Pulmonary artery endothelial cell (primary cell): Measurements from ENCODE around the gene TUNAR. TPM values are rescaled to one million over a fixed set of nuclear protein-coding genes. Genes with fewer than 3 reads are reported as not detected.

Experiments used
- DNase-seq: peaks from one replicate; pipeline ENCODE4 v3.0.0-alpha.2; 2011; ENCODE audit warnings: low read depth, low spot score
- total RNA-seq: library from RNA; depleted of rRNA; stranded (reverse); fragments of >200 nt; gene quantifications from 2 replicates; pipeline ENCODE4 v1.2.3, GENCODE V29; 2014

The TUNAR gene
- total RNA-seq, 1 donor from 2014 or later: not detected

DNA sequence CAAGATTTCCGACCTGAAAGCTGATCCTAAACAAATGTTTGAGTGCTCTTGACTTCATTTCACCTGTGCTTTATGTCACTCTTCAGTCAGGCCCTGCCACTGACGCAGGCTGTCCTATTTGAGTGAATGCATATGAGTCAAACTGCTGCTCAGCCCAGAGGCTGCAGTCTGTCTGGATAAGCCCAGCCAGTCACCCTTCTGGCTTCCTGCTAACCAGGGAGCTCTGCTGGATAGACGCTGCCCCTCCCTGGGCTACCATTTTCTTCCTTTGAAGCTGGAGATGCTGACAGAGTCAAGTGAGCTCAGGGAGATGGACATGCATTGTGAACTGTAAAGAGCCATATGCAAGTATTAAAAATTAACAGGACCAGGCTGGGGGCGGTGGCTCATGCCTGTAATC lies 5.1 kb upstream of the TUNAR start:
- DNase-seq: no peak

GRCh38 chr14:95872777-95873176 lies 3.9 kb upstream of the TUNAR start:
- DNase-seq: no peak

DNA sequence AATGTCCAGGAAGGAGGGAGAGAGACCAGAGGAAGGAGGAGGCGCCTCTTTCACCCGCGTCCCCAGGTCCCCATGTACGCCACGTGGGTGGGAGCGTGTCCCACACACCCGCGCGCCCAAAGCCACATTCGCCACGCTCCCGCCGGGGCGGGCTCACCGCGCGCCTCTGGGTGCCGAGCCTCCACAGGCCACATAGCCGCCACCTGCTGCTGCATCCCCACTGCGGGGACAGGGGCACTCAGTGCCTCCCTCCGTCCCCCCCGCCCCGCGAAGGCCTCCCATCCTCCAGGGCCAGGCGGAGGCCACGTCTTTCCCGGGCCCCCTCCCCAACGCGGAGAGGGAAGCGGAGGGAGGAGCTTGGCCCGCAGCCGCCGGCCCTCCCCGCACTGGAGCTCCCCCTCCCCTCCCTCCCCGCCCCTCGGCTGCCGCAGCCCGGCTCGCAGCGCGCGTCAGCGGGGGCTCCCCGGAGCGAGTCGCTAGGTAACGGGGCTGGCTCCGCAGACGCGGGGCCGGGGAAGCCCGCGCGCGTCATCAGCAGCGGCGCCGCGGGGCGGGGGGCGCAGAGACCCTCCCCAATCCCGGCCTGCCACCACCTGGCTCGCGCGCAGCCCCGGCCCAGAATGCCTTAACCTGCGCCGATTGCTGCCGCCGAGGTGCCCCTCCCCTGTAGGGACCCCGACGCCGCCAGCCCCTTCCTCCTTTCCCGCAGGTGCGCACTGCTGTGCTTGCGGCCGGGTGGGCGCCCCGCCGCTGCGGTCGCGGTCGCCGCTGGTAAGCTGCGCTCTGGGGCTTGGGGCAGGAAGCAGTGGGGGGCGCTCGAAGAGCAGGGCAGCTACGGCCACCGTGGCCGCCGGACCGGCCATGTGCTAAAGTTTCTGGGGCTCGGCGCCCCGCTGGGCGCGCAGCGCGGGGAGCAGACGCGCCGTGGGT lies 536 bp upstream of the TUNAR start:
- no peak for DNase-seq

GRCh38 chr14:95877633-95878032 lies 1.0 kb downstream of the TUNAR start:
- DNase-seq: no peak

DNA sequence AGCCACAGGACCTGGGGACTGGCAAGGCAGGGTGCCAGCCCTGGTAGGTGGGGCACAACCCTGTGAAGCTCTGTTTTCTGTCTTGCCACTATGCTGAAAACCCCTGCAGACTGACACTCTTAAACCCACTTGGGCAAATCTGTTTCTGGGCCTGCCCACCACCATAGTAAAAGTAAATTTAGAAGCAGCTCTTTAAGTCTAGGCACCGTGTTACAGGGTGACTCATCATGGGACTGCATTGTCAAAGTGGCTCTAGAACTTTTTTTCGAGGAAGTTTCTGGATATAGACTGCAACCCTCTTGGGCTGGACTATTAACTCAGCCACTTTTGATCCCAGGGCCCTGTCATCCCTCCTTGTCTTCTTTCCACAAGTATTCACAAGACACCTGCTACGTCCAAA lies 7.7 kb downstream of the TUNAR start:
- DNase-seq: no peak

DNA sequence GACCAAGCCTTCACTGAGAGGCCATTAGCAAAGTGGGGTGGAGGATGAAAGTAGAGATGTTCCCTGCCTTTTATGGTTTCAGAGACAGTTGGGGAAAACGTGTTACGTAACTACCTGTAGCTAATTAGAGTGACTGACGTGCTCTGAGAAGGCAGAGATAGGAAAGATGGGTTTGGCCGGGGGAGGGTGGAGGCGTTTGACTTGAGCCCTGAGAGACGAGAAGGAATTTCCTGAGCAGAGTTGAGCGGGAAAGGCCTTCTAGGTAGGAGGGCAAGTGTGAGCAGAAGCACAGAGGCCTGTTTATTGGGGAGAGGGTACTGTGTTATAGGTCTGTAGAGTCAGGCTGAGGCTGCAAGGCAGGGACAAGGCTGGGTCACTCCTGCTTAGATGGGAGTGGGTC lies 8.6 kb downstream of the TUNAR start:
- DNase-seq: no peak

GRCh38 chr14:95885866-95886265 lies 9.2 kb downstream of the TUNAR start:
- DNase-seq: no peak

DNA sequence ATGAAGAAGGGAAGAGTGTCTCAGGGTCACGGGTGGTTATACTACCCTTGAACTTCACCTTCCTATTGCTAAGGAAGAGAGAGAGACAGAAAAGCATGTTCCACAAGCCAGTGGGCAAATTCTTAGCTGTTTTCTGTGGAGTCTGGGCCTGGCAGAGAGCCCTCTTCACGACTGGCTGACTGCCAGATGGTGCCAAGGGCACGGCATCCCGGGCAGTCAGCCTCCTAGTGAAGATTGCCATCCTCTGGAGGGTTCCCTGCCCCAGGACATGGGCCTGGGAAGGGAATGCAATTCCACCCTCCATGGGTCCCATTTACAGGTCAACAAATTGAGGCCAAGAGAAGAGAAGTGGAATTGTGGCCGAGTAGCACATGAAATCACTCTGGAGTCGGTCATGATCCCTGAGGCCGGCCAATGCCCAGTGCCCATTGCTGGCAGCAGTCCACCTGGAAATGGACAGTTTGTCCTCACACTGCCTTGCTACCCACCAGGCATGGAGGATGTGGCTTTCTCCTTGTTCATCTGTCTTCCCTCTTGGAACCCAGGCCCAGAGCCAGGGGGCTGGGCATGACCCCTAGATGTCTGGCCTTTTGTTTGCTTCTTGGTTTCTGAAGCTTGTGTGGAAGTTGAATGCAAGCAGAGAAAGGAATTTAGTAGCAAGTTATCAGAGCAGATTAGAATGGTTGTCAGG lies 9.9 kb downstream of the TUNAR start:
- DNase-seq: no peak

DNA sequence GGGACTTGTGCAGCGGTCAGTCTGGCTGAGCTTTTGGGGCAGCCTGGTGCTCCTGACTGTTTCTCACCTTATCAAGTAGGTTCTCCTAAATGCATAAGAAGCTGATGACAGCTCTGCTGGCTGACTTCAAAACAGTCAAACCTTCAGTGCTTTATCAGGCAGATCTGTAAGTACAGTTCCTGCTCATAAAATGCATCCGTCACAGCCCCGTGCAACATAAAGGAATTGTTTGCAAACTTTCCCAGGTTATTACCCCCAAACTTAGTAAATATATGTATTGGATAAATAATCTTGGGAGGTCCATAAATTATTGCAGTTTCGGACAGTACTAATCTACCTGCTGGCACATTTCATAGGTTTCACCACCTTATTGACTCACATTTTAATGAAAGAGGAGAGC lies 10.7 kb downstream of the TUNAR start:
- no peak for DNase-seq

DNA sequence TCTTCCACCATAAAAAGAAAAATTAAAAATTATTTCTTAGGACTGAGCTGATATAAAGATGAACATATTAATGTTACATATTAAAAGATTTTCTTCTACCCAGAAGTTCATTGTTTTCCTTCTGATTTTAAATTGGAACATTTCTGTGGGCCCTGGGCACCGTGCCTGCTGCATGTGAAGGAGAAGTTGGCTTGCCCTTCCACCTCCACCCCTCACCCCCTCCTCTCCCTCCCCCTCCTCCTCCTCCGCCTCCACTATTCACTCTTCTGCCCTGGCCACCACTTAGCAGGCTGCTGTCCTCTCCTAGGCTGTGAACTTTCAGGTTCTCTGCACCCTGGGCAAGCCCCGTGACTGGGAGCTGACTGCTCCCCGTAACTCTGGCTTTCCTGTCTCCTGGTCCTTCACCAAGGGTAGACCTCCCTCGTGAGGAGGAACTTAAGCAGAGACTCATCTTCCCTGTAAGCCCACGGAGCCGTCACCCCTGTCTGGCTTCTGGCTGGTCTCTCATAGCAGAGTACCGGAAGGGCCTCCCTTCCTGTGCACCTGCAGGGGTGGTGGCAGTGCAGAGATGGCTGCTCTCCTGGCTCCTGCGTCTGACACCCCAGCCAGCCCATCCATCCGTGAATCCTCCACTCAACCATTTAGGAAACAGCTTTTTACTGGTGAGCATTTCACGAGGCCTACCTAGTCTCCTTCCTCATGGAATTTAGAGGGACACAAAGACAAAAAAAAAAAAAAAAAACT lies 12.8 kb downstream of the TUNAR start:
- no peak for DNase-seq

DNA sequence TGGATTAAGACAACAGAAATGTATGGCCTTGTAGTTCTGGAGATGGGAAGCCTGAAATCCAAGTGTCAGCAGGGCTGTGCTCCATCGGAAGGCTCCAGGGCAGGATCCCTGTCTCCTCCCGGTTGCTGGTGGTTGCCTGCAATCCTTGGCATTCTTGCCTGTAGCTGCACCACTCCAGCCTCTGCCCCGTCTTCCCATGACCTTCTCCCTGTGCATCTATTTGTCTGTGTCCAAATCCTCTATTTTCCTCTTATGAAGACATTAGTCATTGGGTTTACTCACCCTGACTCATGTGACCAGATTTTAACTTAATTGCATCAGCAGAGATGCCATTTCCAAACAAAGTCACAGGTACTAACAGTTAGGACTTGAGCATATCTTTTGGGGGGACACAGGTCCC lies 15.1 kb downstream of the TUNAR start:
- no peak for DNase-seq

- DNase-seq: no peak
Measured at GRCh38 chr14:95892142-95892541, 15.5 kb downstream of the TUNAR start.

DNA sequence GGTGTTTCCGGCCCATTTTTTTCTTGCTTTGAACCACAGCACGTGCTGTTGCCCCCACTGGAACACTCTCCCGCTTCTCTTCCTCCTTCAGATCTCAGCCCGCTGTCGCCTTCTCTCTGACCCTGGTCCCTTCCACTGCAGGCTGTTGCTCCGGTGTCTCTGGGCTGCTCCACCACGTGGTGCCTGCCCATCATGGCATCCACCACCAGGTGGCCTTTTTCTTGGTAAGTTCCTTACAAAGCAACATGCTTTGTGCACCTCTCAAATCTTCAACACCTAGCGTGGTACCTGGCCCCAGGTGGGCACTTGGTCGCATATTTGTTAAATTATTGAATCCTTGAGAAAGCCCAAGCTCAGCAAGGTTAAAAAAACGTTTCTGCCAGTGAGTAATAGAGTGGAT lies 19.1 kb downstream of the TUNAR start:
- DNase-seq: no peak

DNA sequence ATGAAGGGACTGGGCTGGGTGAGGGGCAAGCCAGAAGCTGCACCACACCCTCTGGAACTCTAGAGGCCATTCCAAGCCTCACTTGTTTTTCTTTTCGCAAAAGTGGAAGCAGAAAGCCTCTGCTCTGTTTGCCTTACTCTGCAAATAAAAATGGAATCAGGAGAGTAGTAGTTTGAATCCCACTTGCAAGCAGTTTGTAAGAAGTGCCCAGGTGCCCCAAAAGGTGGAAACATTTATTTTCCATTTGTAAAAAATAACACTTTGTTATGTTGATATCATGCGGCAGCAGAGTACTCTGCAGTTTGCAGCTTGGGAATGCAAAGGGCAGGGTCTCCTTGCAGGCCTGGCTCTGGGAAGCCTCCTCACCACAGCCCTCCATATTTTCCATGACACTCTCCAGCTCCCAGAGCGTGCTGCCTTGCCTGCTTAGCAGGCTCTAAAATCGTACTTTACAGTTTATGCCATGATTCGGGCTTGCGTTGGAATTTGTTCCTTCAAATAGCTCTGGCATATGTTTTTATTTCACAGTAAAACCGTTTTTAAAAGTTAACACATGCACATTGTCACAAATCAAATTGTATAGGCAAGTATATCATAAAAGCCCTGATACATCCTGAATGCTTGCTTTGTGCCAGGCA lies 20.0 kb downstream of the TUNAR start:
- no peak for DNase-seq

- no peak for DNase-seq
Measured at GRCh38 chr14:95897280-95897679, 20.6 kb downstream of the TUNAR start.

GRCh38 chr14:95901054-95901453 lies 24.4 kb downstream of the TUNAR start:
- no peak for DNase-seq

GRCh38 chr14:95902273-95902826 lies 25.7 kb downstream of the TUNAR start:
- DNase-seq: no peak

GRCh38 chr14:95903165-95903564 lies 26.5 kb downstream of the TUNAR start:
- no peak for DNase-seq

GRCh38 chr14:95903616-95904107 lies 27.0 kb downstream of the TUNAR start:
- no peak for DNase-seq

- DNase-seq: no peak
Measured at GRCh38 chr14:95906591-95906990, 30.0 kb downstream of the TUNAR start.

DNA sequence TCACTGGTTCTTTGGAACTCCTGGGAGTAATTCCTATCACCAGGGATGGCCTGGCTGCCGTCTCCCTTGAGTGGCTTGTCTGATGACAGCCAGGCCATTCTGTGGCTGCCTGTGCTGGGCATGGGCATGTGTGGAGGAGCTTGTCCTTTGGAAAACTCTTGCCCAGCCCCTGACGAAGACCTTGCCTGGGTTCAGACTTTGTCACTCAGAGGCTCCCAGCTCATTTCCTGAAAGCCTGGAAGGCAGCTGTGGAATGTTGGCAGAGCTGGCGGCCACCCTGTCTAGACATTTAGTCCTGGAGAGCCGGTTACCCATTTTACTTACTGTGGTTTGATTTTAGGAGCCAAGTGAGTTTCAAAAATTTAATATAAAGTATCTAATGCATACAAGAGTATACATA lies 34.0 kb downstream of the TUNAR start:
- no peak for DNase-seq
